ENCODE data around the gene PRX. TPM values are rescaled to one million over a fixed set of nuclear protein-coding genes. Genes with fewer than 3 reads are reported as not detected.

PRX gene
- total and polyA plus RNA-seq, 12 donors: 1.7 to 3.8 (median 2.6) TPM

DNA sequence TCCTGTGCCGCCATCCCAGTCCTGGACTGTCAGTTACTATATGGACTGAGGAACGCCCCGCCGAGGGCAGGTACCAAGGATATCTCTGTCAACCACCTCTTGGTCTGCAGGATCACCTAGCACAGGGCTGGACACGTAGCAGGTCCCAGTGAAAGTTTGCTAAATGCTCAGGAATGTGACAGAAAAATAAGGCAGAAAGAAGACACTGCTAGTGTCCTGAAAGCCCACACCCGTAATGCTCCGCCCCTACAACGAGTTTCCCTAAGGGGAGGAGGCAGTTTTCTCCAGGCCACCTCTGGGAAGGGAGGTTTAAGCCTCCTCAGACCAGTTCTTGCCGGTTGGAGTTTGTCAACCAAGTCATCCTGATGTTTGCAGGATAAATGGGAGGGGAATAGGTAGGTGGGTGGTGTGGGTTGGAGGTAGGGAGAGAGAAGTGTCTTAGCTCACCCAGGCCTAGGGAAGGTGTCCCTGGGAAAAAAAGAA, 32.6 kb upstream of the PRX start:
- H3K4me1 ChIP-seq: peaks cover 10 to 26% (median 21%) of the 10 kb centered on the region in 9 donors
- WGBS, 2 donors: 74 to 76% methylated on average over 9 of the region's 9 CpGs
- DNase-seq (no peak), ATAC-seq (no peak)
- intact Hi-C loops (cut with DNase I): loop anchor here in 3 of 10 donors (2.0 to 10.0 kb wide), 2 partner anchors 19 to 101 kb away; partner anchors contain the start of genes C19orf47 (in 2 of the 3), PLD3 (in 2 of the 3) and BLVRB (in 1 of the 3)
- H3K27me3 ChIP-seq: no peaks in the 10 kb centered on the region
- no peak for TF ChIP-seq CTCF (IDR thresholded peaks at IDR 0.05)
- no peaks in the 10 kb centered on the region for H3K9me3 ChIP-seq
- H3K4me3 ChIP-seq: no peak overlapping the region
- H3K27ac ChIP-seq: no peak overlapping the region
- H3K36me3 ChIP-seq: peaks cover 0 to 56% (median 26%) of the 10 kb centered on the region in 9 donors

DNA sequence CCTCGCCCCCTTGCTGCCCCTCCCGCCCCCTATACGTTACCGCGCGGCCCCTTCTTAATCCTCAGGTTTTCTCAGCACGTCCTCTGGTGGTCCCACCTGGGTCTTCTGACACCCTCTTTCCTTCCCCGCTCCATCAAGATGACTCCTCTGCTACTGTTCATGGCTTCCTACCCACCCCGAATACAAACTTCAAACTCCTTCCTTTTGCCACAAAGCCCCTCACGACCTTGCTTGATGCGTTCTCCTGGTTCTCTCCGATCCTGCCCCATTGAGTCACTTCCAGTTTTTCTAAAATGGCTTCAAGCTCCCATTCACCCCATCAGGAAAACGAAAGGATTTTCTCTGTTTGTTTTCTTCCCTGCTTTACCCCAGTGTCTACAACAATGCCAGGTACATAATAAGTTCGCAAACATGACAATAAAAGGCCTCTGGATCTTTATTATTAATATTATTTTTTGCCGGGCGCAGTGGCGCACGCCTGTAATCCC, 31.7 kb upstream of the PRX start:
- intact Hi-C loops (cut with DNase I): loop anchor here in 6 of 10 donors (1.0 to 10.0 kb wide), 6 partner anchors 12 to 100 kb away; partner anchors contain the start of genes BLVRB (in 2 of the 6), C19orf47 (in 2 of the 6), PLD3 (in 2 of the 6) and SERTAD1 (in 1 of the 6)
- Histone ChIP-seq H3K9me3 (no peaks in the 10 kb centered on the region), H3K4me1 (peaks cover 10 to 35% (median 27%) of the 10 kb centered on the region in 9 donors), H3K36me3 (peaks cover 0 to 58% (median 35%) of the 10 kb centered on the region in 9 donors), H3K27ac (peak overlapping the region in 9 of 10 donors; percentile 95 to 100 (median 97)), H3K4me3 (peak overlapping the region in 9 of 10 donors; percentile 70 to 96 (median 85)), H3K27me3 (no peaks in the 10 kb centered on the region)
- no peak for DNase-seq
- no peak for ATAC-seq
- TF ChIP-seq CTCF (IDR thresholded peaks at IDR 0.05): peak in 6 of 9 donors; percentile 13 to 51 (median 32)
- WGBS, 2 donors: 20 to 22% methylated on average over 18 of the region's 18 CpGs

- peak; percentile 97 for DNase-seq
- H3K4me1 ChIP-seq: peaks cover 10 to 40% (median 27%) of the 10 kb centered on the region in 9 donors
- ATAC-seq: peak; percentile 82 to 90 (median 88)
- H3K4me3 ChIP-seq: peak within 1 kb of the TSS; percentile 70 to 96 (median 85)
- TF ChIP-seq CTCF (IDR thresholded peaks at IDR 0.05): peak in 2 of 9 donors; percentile 18 to 30
- H3K9me3 ChIP-seq: no peaks in the 10 kb centered on the region
- no peaks in the 10 kb centered on the region for H3K27me3 ChIP-seq
- peaks cover 0 to 55% (median 36%) of the 10 kb centered on the region in 9 donors for H3K36me3 ChIP-seq
- WGBS, 2 donors: 0% methylated on average over 71 to 72 of the region's 72 CpGs
- peak within 1 kb of the TSS; percentile 80 to 100 (median 97) for H3K27ac ChIP-seq
- intact Hi-C loops (cut with DNase I): loop anchor here in 7 of 10 donors (1.0 to 10.0 kb wide), 9 partner anchors 10 to 99 kb away; partner anchors contain the start of genes BLVRB (in 2 of the 7), C19orf47 (in 2 of the 7), PLD3 (in 2 of the 7) and SERTAD1 (in 2 of the 7)
Observed at GRCh38 chr19:40444000-40444824, 31.0 kb upstream of the PRX start, which contains the start of gene SERTAD3. Gene SERTAD3, minus strand, starts transcription at chr19:40444335. Its CDS starts 2,255 bp downstream, at chr19:40442080.
